HG03135 (cell line): ENCODE data around the gene SLC50A1.
"Not testable (repeated sequence)": the region's sequence is repeated elsewhere in the genome, so short reads cannot be mapped to it uniquely, and the experiment has no call there.

Source experiments
- ATAC-seq: cut with Tn5 transposase; IDR thresholded peaks from one replicate; pipeline ENCODE4 v1.9.1; 2021; ENCODE audit warnings: mild to moderate bottlenecking, moderate library complexity; ENCODE audit not compliant: unreplicated experiment

SLC50A1 gene

GRCh38 chr1:155116113-155116764, 19.4 kb upstream of the SLC50A1 start:
- ATAC-seq = no peak

- ATAC-seq = no peak
Observed at GRCh38 chr1:155117610-155118009, 18.0 kb upstream of the SLC50A1 start.

- ATAC-seq = not testable (repeated sequence)
Observed at GRCh38 chr1:155118090-155118489, 17.6 kb upstream of the SLC50A1 start.

- no peak for ATAC-seq
Observed at GRCh38 chr1:155120253-155120652, 15.4 kb upstream of the SLC50A1 start.

GRCh38 chr1:155121249-155121648, 14.4 kb upstream of the SLC50A1 start:
- no peak for ATAC-seq

GRCh38 chr1:155122308-155122707, 13.3 kb upstream of the SLC50A1 start:
- ATAC-seq = no peak

GRCh38 chr1:155123801-155124200, 11.9 kb upstream of the SLC50A1 start:
- no peak for ATAC-seq

GRCh38 chr1:155124503-155125463, 10.9 kb upstream of the SLC50A1 start:
- no peak for ATAC-seq

GRCh38 chr1:155125511-155125945, 10.1 kb upstream of the SLC50A1 start:
- ATAC-seq = no peak

GRCh38 chr1:155125946-155126555, 9.6 kb upstream of the SLC50A1 start:
- ATAC-seq = no peak

- ATAC-seq = no peak
Observed at GRCh38 chr1:155126556-155127104, 9.0 kb upstream of the SLC50A1 start.

- no peak for ATAC-seq
Observed at GRCh38 chr1:155127105-155127966, 8.3 kb upstream of the SLC50A1 start, which contains the start of gene EFNA1. Gene EFNA1 (plus strand): TSS chr1:155127876. CDS start chr1:155127978, 102 bp downstream.

- no peak for ATAC-seq
Observed at GRCh38 chr1:155127967-155128754, 7.5 kb upstream of the SLC50A1 start.

GRCh38 chr1:155128755-155129473, 6.7 kb upstream of the SLC50A1 start:
- ATAC-seq = no peak

- ATAC-seq = no peak
Observed at GRCh38 chr1:155130272-155131006, 5.2 kb upstream of the SLC50A1 start.

- ATAC-seq = no peak
Observed at GRCh38 chr1:155131285-155131684, 4.4 kb upstream of the SLC50A1 start.

- ATAC-seq = no peak
Observed at GRCh38 chr1:155131856-155132255, 3.8 kb upstream of the SLC50A1 start.

- no peak for ATAC-seq
Observed at GRCh38 chr1:155133799-155134281, 1.8 kb upstream of the SLC50A1 start.
